GM21423 (cell line): ENCODE results near the gene SMU1.

Experiments
- ATAC-seq: cut with Tn5 transposase; IDR thresholded peaks from one replicate; pipeline ENCODE4 v1.9.1; 2021; ENCODE audit warnings: mild to moderate bottlenecking, moderate library complexity; ENCODE audit not compliant: unreplicated experiment

SMU1 gene

GRCh38 chr9:33076046-33077004, at the start of gene SMU1:
Gene SMU1, minus strand, starts transcription at chr9:33076674. Its CDS starts 66 bp downstream, at chr9:33076608.
- ATAC-seq: peak; percentile 99

GRCh38 chr9:33125461-33125860, 49.0 kb upstream of the SMU1 start:
- ATAC-seq: no peak

GRCh38 chr9:33124751-33125381, 48.4 kb upstream of the SMU1 start:
- ATAC-seq: peak; percentile 57

DNA sequence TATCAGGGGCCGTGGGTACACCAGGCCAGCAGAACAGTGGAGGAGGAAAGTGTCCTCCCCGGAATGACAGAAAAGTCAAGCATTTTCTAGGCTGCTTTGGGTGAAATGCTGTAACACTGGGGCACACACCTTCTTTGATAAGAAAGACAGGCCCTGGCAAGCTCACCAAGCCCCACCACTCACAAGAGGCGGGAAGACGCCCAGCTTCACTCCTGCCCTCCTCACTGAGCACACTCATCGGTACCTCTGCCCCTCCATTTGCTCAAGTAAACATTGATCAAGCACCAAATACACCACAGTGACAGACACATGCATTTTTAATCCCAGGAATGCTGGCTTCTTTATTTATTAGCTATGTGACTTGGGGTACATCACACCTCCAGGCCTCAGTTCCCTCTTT, 47.6 kb upstream of the SMU1 start:
- ATAC-seq: no peak

DNA sequence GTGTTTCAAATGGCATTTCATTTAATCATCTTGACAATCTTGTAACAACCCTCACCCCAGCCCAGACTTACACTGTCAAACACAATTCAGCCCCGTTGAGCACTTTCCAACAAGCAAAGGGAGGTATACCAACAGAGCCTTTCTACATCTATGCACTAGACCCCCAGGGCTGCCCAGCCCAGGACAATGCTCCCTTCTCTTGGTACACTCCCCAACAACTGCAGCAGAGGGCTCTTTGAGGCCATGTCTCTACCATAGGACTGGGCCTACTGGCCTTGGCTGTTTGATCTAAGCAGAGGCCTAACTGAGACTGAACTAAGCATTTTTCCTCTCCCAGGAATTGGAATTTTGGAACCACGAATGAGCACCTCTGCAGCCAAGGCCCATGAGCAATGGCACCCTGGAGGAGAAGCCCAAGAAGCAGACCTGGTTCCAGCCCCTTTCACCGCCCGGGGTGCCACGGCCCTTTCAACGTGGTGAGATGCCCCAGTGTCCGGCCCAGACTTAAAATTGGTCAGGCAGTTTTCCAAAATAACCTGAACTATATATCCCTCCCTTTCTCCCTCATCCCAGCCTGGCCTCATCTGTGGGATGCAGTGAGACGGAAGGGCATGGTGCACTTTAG, 47.0 kb upstream of the SMU1 start:
- no peak for ATAC-seq

DNA sequence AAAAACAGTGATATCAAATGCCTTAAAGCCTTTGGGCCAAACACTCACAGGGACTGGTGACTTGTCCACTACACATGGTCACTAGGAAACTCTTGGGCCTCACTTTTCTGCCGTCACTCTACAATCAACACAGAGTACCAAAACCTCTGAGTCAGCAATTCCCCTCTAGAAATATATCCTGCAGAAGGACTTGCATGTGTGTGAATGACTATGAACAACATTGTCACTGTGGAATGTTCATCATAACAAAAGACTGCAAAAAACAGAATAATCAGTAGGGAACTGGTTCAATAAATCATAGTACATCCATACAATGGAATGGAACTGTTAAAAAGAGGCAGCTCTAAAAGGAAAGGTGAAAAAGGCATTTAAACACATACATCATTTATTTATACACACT, 44.1 kb upstream of the SMU1 start:
- ATAC-seq: no peak

DNA sequence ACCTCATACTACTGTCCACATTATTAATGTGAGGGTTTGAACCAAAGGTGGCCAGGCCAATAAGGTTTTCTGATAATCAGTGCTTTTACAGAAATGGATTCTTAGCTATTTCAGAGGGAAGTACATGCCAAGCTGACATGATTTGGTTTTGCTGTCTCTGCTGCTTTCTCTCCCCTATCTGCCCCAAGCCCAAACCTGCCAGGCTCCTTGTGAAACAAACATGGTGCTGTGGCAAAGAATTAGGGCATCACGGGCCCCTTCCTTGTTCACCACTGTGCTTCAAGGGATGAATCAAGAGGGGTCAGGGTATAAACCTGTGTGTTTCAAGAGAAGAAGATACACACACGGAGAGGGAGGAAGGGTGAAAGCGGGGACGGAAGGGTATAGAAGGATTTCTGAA, 41.3 kb upstream of the SMU1 start:
- no peak for ATAC-seq

DNA sequence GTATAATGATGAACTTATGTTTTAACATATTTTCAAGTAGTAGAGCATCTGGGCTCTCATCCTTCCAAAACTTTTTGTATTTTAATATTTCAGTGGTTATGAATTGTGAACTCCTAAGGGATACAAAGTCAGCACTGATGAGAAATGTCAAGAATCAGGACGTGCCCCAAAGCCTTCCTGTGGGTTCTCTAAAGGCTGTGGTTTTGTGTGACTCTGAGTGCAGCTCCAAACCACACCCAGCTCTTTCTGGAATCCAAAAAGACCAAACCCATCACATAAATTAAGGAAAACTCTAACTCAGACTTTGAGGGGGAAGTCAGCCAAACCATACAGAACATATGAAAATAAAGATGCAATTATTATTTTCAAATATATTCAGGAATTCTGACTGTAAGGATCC, 40.8 kb upstream of the SMU1 start:
- no peak for ATAC-seq

DNA sequence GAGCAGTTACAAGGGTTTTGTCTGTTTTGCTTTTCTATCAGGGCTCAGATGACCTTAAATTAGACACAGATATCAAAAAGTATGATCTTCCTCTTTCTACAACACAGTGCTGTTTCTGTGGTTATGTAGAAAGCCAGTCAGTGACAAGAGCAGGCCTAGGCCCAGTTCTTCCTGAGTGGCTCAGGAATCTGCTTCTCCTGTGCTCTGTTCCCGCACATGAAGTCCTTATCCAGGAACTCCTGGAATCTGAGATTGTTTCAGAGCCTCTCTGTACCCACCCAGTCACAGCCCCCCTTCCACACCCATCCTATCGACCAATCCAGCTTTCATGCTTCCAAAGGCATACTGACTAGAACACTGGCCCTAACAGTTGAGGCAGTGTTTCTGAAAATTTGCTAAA, 40.4 kb upstream of the SMU1 start:
- ATAC-seq: no peak

- no peak for ATAC-seq
These were observed 38.3 kb upstream of the SMU1 start for GRCh38 chr9:33114746-33115145.

DNA sequence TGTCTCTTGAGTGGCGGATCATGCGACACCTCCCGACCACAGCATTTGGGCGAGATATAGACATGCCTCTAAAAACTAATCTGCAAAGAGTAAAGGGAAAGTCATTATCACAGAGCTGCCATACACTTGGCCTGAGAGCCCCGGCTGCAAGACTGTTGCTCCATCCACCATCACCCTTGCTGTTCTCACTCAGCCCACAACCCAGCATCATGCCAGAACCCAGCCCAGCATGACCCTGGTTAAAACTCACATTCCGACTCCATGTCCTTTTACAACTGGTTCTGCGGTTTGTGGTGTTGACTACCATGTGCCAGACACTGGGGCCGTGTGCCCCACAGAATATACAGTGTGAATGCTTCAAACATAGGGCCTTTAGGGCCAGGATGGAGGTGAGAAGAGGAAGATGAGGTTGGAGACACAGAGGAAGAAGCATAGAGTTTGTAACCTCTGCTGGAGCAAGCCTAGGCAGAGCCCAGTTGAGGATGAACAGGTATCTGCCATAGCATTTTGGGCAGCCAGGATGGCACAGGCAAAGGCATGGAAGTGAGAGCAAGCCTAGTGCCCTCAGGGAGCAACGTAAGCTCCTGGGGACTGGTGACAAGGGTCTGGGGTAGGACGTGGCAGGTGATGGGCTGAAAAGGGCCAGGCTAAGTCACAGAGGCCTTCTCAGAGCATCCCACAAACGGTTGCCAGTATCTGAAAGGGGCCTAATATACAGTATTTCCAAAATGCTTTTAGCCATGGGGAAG, 37.5 kb upstream of the SMU1 start:
- no peak for ATAC-seq

- no peak for ATAC-seq
These were observed 35.6 kb upstream of the SMU1 start for GRCh38 chr9:33112094-33112493.

DNA sequence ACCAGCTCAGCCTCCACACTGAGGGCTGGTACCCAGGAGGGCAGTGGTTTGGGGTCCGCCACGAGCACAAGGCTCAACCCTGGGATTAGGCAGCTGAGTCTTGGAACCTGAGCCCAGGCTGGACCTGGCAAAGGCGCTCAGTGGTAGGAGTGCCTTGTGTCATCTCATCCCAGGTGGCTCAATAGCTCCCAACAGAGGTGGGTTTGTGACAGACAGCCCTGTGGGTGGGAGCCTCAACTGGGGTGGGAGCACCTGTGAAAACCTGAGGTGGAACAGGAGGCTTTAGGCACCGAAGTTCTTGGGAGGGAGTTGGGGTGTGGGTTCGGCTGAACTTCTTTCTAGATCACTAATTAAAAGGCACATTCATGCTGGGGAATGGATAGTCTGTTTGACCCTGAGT, 35.2 kb upstream of the SMU1 start:
- no peak for ATAC-seq

- ATAC-seq: no peak
These were observed 34.2 kb upstream of the SMU1 start for GRCh38 chr9:33110686-33111085.

- ATAC-seq: no peak
These were observed 33.5 kb upstream of the SMU1 start for GRCh38 chr9:33109850-33110595.

DNA sequence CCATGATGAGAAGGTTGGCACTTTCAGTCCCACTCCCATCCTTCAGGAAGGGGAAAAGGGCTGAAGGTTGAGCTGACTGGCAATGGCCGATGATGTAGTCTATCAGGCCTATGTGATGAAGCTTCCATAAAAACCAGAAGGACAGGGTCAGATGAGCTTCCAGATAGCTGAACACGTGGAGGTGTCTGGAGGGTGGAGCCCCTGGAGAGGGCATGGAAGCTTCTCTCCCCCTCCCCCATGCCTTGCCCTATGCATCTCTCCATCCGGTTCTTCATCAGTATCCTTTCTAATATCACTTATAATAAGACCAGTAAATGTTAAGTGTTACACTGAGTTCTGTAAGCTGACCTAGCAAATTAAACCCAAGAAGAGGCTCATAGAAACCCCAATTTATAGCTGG, 32.6 kb upstream of the SMU1 start:
- ATAC-seq: no peak

DNA sequence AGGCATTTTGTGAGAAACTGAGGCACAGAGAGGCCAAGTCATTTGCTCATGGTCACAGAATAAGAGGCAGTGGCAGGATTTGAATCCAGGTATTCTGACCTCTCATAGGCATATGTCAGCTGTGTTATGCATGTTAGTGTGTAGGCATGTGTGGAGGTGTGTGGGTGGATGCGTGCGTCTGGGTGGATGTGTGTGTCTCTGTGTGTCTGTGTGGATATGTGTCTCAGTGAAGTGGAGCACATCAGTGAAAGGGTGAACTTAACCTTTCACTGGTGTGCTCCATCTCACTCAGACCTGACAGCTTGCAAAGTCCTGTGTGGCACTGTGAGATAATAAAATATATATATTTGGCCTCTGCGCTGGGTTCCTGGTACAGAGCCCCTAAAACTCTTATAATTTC, 32.0 kb upstream of the SMU1 start:
- ATAC-seq: no peak

- ATAC-seq: no peak
These were observed 31.3 kb upstream of the SMU1 start for GRCh38 chr9:33107762-33108161.

- no peak for ATAC-seq
These were observed 30.6 kb upstream of the SMU1 start for GRCh38 chr9:33106827-33107621.

DNA sequence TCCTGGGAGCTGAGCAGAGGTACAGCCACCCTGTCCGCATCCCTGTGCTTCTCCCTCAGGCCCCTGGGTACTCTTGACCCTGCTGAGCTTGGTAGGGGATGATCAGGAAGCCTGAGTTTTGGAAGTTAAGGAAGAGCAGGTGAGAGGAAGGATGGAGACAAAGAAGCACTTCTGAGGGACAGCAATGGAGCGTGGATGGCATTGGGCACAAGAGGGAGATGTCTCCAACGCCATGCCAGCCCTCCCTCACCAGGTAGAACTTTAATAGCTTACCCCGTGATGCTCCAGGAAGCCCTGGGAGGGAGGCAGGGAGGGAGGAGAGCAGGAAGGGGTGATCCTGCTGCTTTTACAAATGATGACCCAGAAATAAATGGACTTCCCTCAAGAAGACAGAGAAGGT, 29.9 kb upstream of the SMU1 start:
- ATAC-seq: no peak
